Peyer's patch (tissue), 4 donors: ENCODE data around the gene SLC4A5.
"Not testable (repeated sequence)": the region's sequence is repeated elsewhere in the genome, so short reads cannot be mapped to it uniquely, and the experiment has no call there.

ENCODE experiments used
- CTCF ChIP-seq, 6 experiments: fragments of 450-650 bp in 4 of 6; fragments of 200-600 bp in 2 of 6; sonication (generic) in 1 of 6; IDR thresholded peaks; one replicate each; pipeline ENCODE4 v1.5.1; 2017 to 2019; ENCODE audit warnings: antibody characterized with exemption in 6 of 6, mild to moderate bottlenecking in 3 of 6, moderate library complexity in 1 of 6
- POLR2A ChIP-seq, 2 donors: fragments of 450-650 bp; IDR thresholded peaks; one replicate each; pipeline ENCODE4 v1.5.1; 2017; ENCODE audit warnings: antibody characterized with exemption in 2 of 2, mild to moderate bottlenecking in 2 of 2, moderate library complexity in 2 of 2

- not testable (repeated sequence) for TF ChIP-seq POLR2A, CTCF (IDR thresholded peaks at IDR 0.05)
These were observed 113.4 kb downstream of the SLC4A5 start for GRCh38 chr2:74229865-74230264.
